CD4-positive, alpha-beta memory T cell (primary cell): ENCODE data around the gene TGM2. TPM values are rescaled to one million over a fixed set of nuclear protein-coding genes. Genes with fewer than 3 reads are reported as not detected.

Source experiments
- CTCF ChIA-PET: fragments of 350-600 bp; sonication (Branson Sonifier 250); formaldehyde crosslinking; loops from one replicate; lab custom pipeline; 2021; ENCODE audit warnings: inconsistent platforms; ENCODE audit not compliant: partially characterized antibody; lab: Charles Lee
- POLR2A ChIA-PET: fragments of 350-600 bp; sonication (Branson Sonifier 250); formaldehyde crosslinking; loops from one replicate; lab custom pipeline; 2021; ENCODE audit not compliant: partially characterized antibody; lab: Charles Lee
- DNase-seq, 5 donors: peaks; one replicate each; pipeline versions ENCODE4 v3.0.0 to v3.0.0-alpha.2; 2020 to 2022; ENCODE audit warnings: mixed read lengths in 1 of 5
- H3K27ac ChIP-seq: one replicate; pipeline ENCODE4 v1.7.0; 2013; ENCODE audit warnings: low read depth, low read length
- H3K27me3 ChIP-seq: 2 replicates; pipeline ENCODE4 v1.7.0; 2013; ENCODE audit warnings: mild to moderate bottlenecking, low read length, moderate library complexity; ENCODE audit not compliant: insufficient read depth
- H3K36me3 ChIP-seq: 2 replicates; pipeline ENCODE4 v1.7.0; 2013; ENCODE audit warnings: mild to moderate bottlenecking, low read length, moderate library complexity; ENCODE audit not compliant: insufficient read depth
- H3K4me1 ChIP-seq: 2 replicates; pipeline ENCODE4 v1.7.0; 2013; ENCODE audit warnings: mild to moderate bottlenecking, low read length, moderate library complexity; ENCODE audit not compliant: insufficient read depth
- H3K4me3 ChIP-seq, 2 donors: one replicate each; pipeline ENCODE4 v1.7.0; 2013; ENCODE audit warnings: low read length in 2 of 2, mild to moderate bottlenecking in 1 of 2
- H3K9me3 ChIP-seq, 2 donors: one replicate each; pipeline ENCODE4 v1.7.0; 2013; ENCODE audit warnings: low read length in 2 of 2, control low read depth in 1 of 2; ENCODE audit not compliant: control insufficient read depth in 1 of 2
- H3K27ac Mint-ChIP-seq, 7 donors: one replicate each; pipeline ENCODE4 v1.8.0; 2020 to 2021; ENCODE audit warnings: mixed read lengths in 7 of 7, mild to moderate bottlenecking in 6 of 7, inconsistent platforms in 3 of 7, moderate library complexity in 3 of 7
- H3K27me3 Mint-ChIP-seq, 2 donors: one replicate each; pipeline ENCODE4 v1.8.0; 2020 to 2021; ENCODE audit warnings: mixed read lengths in 2 of 2
- H3K36me3 Mint-ChIP-seq, 2 donors: one replicate each; pipeline ENCODE4 v1.8.0; 2020 to 2021; ENCODE audit warnings: mixed read lengths in 2 of 2, inconsistent platforms in 1 of 2, mild to moderate bottlenecking in 1 of 2
- H3K4me1 Mint-ChIP-seq, 4 donors: one replicate each; pipeline ENCODE4 v1.8.0; 2020 to 2021; ENCODE audit warnings: mixed read lengths in 4 of 4, mild to moderate bottlenecking in 1 of 4
- H3K4me3 Mint-ChIP-seq, 8 donors: one replicate each; pipeline ENCODE4 v1.8.0; 2020 to 2021; ENCODE audit warnings: mixed read lengths in 8 of 8, mild to moderate bottlenecking in 7 of 8, moderate library complexity in 6 of 8, inconsistent platforms in 3 of 8
- H3K9me3 Mint-ChIP-seq, 8 donors: one replicate each; pipeline ENCODE4 v1.8.0; 2020 to 2021; ENCODE audit warnings: mixed read lengths in 8 of 8, mild to moderate bottlenecking in 5 of 8, inconsistent platforms in 3 of 8, moderate library complexity in 1 of 8
- intact Hi-C: fragments of 100-400 bp; cut with micrococcal nuclease; formaldehyde crosslinking; loops from one replicate; pipeline ENCODE4 v1.15.1; 2023
- polyA plus RNA-seq, 2 donors: library from polyadenylated mRNA; unstranded; fragments of 300-500 nt; fragmentation: Illumina TruSeq; gene quantifications; one replicate each; pipeline ENCODE4 v1.2.3, GENCODE V29; 2021
- total RNA-seq, 2 experiments: library from RNA; stranded (reverse); gene quantifications; one replicate each; pipeline ENCODE4 v1.2.3, GENCODE V29; 2021

The TGM2 gene
- total and polyA plus RNA-seq, 4 experiments from 2014 or later: 0.09 to 0.67 (median 0.31) TPM

DNA sequence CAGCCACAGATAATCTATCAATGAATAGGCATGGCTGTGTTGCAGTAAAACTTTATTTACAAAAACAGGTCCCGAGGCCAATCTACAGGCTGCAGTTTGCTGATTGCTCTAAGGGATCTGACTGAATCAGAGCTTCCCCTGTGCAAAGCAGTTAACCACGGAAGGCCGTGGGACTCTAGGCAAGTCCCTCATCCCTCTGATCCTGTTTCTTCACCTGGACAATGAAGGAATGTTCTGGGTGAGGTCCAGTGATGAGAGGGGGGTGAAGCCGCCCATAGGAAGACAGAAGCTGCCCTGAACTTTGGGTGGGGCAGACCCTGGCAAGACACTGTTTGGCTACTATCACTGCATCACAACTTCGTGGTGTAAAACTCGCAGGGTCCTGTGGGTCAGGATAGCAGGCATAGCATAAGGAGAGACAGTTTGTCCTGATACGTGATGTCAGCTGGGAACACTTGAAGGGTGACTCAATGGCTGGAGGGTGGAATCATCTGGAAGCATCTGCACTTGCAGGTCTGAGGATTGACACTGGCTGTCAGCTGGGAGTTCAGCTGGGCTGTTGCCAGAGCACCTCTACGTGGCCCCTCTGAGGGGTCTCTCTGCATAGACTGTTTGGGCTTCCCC is 33.3 kb upstream of the TGM2 start:
- intact Hi-C loops: no loop called here

DNA sequence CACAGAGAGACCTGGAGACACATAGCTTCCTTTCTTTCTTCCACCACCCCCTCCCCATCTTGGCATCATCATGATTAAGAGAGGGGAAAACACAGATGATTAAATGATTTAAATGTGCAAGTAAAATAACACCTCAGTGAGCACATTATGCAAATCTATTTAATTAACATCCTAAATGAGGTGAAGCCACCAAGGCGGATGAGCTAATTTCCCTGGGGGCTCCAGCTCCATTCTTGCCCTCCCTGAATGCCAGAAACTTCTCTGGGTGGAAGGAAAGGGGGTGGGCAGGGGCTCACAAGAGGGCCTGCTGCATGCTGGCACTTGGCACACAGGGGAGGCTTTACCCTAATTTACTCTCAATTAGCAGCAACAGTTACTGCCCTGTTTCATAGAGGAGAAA is 32.5 kb upstream of the TGM2 start:
- no peak overlapping the region for H3K27ac ChIP-seq
- H3K27me3 ChIP-seq: peaks cover 2% of the 10 kb centered on the region
- Mint-ChIP-seq H3K4me1 (no peaks in the 10 kb centered on the region), H3K4me3 (no peak overlapping the region), H3K27me3 (peaks cover 6 to 11% of the 10 kb centered on the region in 2 donors), H3K36me3 (no peaks in the 10 kb centered on the region), H3K27ac (no peak overlapping the region), H3K9me3 (no peaks in the 10 kb centered on the region)
- ChIA-PET POLR2A (no interaction called here), CTCF (interaction anchor here (2.6 kb wide), 1 partner anchor 24 kb away, joined by 8 read pairs; no protein-coding TSS in a partner anchor)
- DNase-seq: no peak
- no peaks in the 10 kb centered on the region for H3K4me1 ChIP-seq
- H3K36me3 ChIP-seq: no peaks in the 10 kb centered on the region
- no peaks in the 10 kb centered on the region for H3K9me3 ChIP-seq
- H3K4me3 ChIP-seq: no peak overlapping the region
- intact Hi-C loops: no loop called here

More for the DNA sequence above, 33.3 kb upstream of the TGM2 start:
- Histone ChIP-seq H3K9me3 (no peaks in the 10 kb centered on the region), H3K4me3 (no peak overlapping the region), H3K36me3 (no peaks in the 10 kb centered on the region), H3K27ac (no peak overlapping the region), H3K27me3 (peaks cover 3% of the 10 kb centered on the region), H3K4me1 (no peaks in the 10 kb centered on the region)
- peaks cover 6 to 9% of the 10 kb centered on the region in 2 donors for H3K27me3 Mint-ChIP-seq
- H3K36me3 Mint-ChIP-seq: no peaks in the 10 kb centered on the region
- POLR2A ChIA-PET: no interaction called here
- DNase-seq: no peak
- no peak overlapping the region for H3K27ac Mint-ChIP-seq
- H3K4me3 Mint-ChIP-seq: no peak overlapping the region
- H3K9me3 Mint-ChIP-seq: no peaks in the 10 kb centered on the region
- no peaks in the 10 kb centered on the region for H3K4me1 Mint-ChIP-seq
- CTCF ChIA-PET: interaction anchor here (2.6 kb wide), 1 partner anchor 23 kb away, joined by 8 read pairs; no protein-coding TSS in a partner anchor

DNA sequence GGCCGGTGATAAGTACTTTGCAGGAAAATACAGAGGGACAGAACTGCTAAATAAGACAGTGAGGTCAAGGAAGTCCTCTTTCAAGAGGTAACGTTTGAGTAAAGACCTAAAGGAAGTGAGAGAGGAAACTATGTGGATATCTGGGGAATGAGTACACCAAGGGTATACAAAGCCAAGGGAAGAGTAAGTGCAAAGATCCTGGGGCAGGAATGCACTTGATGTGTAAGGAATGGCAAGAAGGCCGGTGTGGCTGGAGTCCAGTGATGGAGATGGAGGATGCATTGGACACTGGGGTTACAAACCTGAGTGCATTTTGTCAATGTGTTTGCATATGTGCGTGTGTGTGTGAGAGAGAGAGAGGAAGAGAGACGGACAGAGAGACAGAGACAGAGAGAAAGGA is 32.1 kb upstream of the TGM2 start:
- no peaks in the 10 kb centered on the region for H3K4me1 Mint-ChIP-seq
- no peak for DNase-seq
- POLR2A ChIA-PET: no interaction called here
- Histone ChIP-seq H3K27me3 (no peaks in the 10 kb centered on the region), H3K4me3 (no peak overlapping the region), H3K9me3 (no peaks in the 10 kb centered on the region), H3K36me3 (no peaks in the 10 kb centered on the region), H3K27ac (no peak overlapping the region), H3K4me1 (no peaks in the 10 kb centered on the region)
- H3K36me3 Mint-ChIP-seq: no peaks in the 10 kb centered on the region
- CTCF ChIA-PET: interaction anchor here (1.2 to 2.6 kb wide), 3 partner anchors 8 to 27 kb away, joined by 3 to 8 read pairs (median 3); no protein-coding TSS in a partner anchor
- H3K27me3 Mint-ChIP-seq: peaks cover 6 to 9% of the 10 kb centered on the region in 2 donors
- no peak overlapping the region for H3K27ac Mint-ChIP-seq
- H3K4me3 Mint-ChIP-seq: no peak overlapping the region
- no peaks in the 10 kb centered on the region for H3K9me3 Mint-ChIP-seq
- intact Hi-C loops: no loop called here

DNA sequence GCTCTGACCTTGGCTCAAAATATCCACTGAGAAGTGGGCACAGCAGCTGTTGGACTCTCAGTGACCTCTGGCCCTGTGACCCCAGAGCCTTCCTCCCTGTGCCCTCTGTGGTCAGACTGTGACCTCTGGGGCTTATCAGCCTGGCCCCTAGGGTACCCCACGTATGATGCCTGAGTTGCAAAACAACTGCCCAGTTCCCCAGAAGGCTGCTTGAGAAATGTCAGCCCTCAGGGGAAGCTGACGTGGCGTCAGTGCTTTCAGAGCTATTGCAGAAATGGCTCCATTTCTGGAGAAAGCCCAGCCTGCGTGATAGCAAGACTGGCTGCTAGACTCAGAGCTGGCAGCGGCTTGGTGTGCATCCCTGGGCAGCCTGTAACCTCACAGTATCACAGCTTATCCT is 31.5 kb upstream of the TGM2 start:
- H3K27ac ChIP-seq: no peak overlapping the region
- Mint-ChIP-seq H3K4me1 (no peaks in the 10 kb centered on the region), H3K27me3 (peaks cover 4 to 6% of the 10 kb centered on the region in 2 donors), H3K27ac (no peak overlapping the region), H3K36me3 (no peaks in the 10 kb centered on the region), H3K4me3 (no peak overlapping the region), H3K9me3 (no peaks in the 10 kb centered on the region)
- no peaks in the 10 kb centered on the region for H3K27me3 ChIP-seq
- intact Hi-C loops: no loop called here
- H3K9me3 ChIP-seq: no peaks in the 10 kb centered on the region
- no peaks in the 10 kb centered on the region for H3K36me3 ChIP-seq
- no peaks in the 10 kb centered on the region for H3K4me1 ChIP-seq
- no peak overlapping the region for H3K4me3 ChIP-seq
- ChIA-PET POLR2A (no interaction called here), CTCF (interaction anchor here (1.2 to 1.4 kb wide), 3 partner anchors 8 to 28 kb away, joined by 3 read pairs; no protein-coding TSS in a partner anchor)
- DNase-seq: no peak

DNA sequence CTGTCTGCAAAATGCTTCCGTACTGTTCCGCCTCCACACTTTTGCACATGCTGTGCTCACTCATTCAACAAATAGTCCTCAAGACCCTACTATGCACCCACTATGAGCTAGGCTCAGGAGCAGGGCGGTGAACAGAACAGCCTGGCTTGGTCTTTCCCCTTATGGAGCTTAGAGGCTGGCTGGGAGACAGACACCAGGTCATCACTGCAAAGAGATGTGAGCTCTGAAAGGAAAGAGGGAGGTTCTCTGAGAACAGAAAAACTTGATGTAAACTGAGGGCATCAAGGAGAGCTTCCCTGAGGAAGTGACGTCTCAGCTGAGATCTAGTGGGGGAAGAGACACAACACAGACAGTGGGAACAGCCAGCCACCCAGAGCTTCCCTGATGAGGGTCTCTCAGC is 31.0 kb upstream of the TGM2 start:
- Mint-ChIP-seq H3K4me1 (no peaks in the 10 kb centered on the region), H3K4me3 (no peak overlapping the region), H3K9me3 (no peaks in the 10 kb centered on the region), H3K36me3 (no peaks in the 10 kb centered on the region), H3K27ac (no peak overlapping the region), H3K27me3 (peaks cover 4 to 6% of the 10 kb centered on the region in 2 donors)
- Histone ChIP-seq H3K27ac (no peak overlapping the region), H3K4me3 (no peak overlapping the region), H3K4me1 (no peaks in the 10 kb centered on the region), H3K36me3 (no peaks in the 10 kb centered on the region), H3K27me3 (no peaks in the 10 kb centered on the region), H3K9me3 (no peaks in the 10 kb centered on the region)
- DNase-seq: no peak
- CTCF ChIA-PET: interaction anchor here (1.2 to 1.4 kb wide), 3 partner anchors 9 to 28 kb away, joined by 3 read pairs; no protein-coding TSS in a partner anchor
- POLR2A ChIA-PET: no interaction called here
- intact Hi-C loops: no loop called here

- Mint-ChIP-seq H3K4me1 (no peaks in the 10 kb centered on the region), H3K27ac (no peak overlapping the region), H3K4me3 (no peak overlapping the region), H3K9me3 (no peaks in the 10 kb centered on the region), H3K27me3 (peaks cover 4 to 6% of the 10 kb centered on the region in 2 donors), H3K36me3 (no peaks in the 10 kb centered on the region)
- intact Hi-C loops: no loop called here
- no peaks in the 10 kb centered on the region for H3K4me1 ChIP-seq
- H3K4me3 ChIP-seq: no peak overlapping the region
- no peak overlapping the region for H3K27ac ChIP-seq
- ChIA-PET CTCF (interaction anchor here (1.4 kb wide), 1 partner anchor 12 kb away, joined by 3 read pairs; no protein-coding TSS in a partner anchor), POLR2A (no interaction called here)
- no peaks in the 10 kb centered on the region for H3K9me3 ChIP-seq
- no peaks in the 10 kb centered on the region for H3K27me3 ChIP-seq
- H3K36me3 ChIP-seq: no peaks in the 10 kb centered on the region
- no peak for DNase-seq
Measured at GRCh38 chr20:38195521-38195920, 30.5 kb upstream of the TGM2 start.

GRCh38 chr20:38194971-38195504 is 30.0 kb upstream of the TGM2 start:
- no peak overlapping the region for H3K27ac ChIP-seq
- no peaks in the 10 kb centered on the region for H3K36me3 Mint-ChIP-seq
- H3K27me3 Mint-ChIP-seq: peaks cover 5 to 6% of the 10 kb centered on the region in 2 donors
- ChIA-PET POLR2A (no interaction called here), CTCF (interaction anchor here (1.4 kb wide), 1 partner anchor 12 kb away, joined by 3 read pairs; no protein-coding TSS in a partner anchor)
- no peak for DNase-seq
- H3K4me1 ChIP-seq: no peaks in the 10 kb centered on the region
- no peaks in the 10 kb centered on the region for H3K27me3 ChIP-seq
- H3K36me3 ChIP-seq: no peaks in the 10 kb centered on the region
- intact Hi-C loops: no loop called here
- no peaks in the 10 kb centered on the region for H3K9me3 ChIP-seq
- no peaks in the 10 kb centered on the region for H3K4me1 Mint-ChIP-seq
- H3K9me3 Mint-ChIP-seq: no peaks in the 10 kb centered on the region
- no peak overlapping the region for H3K27ac Mint-ChIP-seq
- no peak overlapping the region for H3K4me3 ChIP-seq
- no peak overlapping the region for H3K4me3 Mint-ChIP-seq
